Mammary epithelial cell (primary cell): Measurements from ENCODE around the gene VDR.

ENCODE experiments used
- CTCF ChIP-seq, 2 donors: IDR thresholded peaks in 1 of 2; conservative IDR thresholded peaks in 1 of 2; 2 replicates each; pipeline ENCODE4 v1.5.1; 2011 to 2012; ENCODE audit warnings: inconsistent platforms in 2 of 2, low read length in 2 of 2, mild to moderate bottlenecking in 2 of 2, control low read depth in 1 of 2, low read depth in 1 of 2; ENCODE audit not compliant: insufficient read depth in 1 of 2; ENCODE audit errors: extremely low read depth in 1 of 2
- EZH2 ChIP-seq: IDR thresholded peaks from 2 replicates; pipeline ENCODE4 v1.6.1; 2012; ENCODE audit warnings: low read length, inconsistent platforms, borderline replicate concordance

- TF ChIP-seq CTCF (conservative IDR thresholded peaks at IDR 0.05 in 1 of 2, IDR thresholded peaks at IDR 0.05 in 1 of 2; ENCODE audit: extremely low read depth in 1 of 2, insufficient read depth in 1 of 2, low read depth in 1 of 2, low read length in 2 of 2) (no peak), EZH2 (no peak)
These were observed 17.3 kb downstream of the VDR start for GRCh38 chr12:47887529-47887928.
